Astrocyte (in vitro differentiated cells and primary cell): ENCODE measurements around the gene NIPAL3. TPM values are rescaled to one million over a fixed set of nuclear protein-coding genes. Genes with fewer than 3 reads are reported as not detected.

Experiments
- DNase-seq: peaks from one replicate; pipeline ENCODE4 v3.0.0-alpha.2; 2010; ENCODE audit warnings: low read depth
- FAIRE-seq: peaks from 2 replicates; lab custom pipeline; 2011; peaks lifted over from hg19 to GRCh38; lab: Jason Lieb, UNC
- H2AFZ ChIP-seq: 2 replicates; pipeline ENCODE4 v1.6.0; 2012; ENCODE audit warnings: low read depth, low read length, inconsistent platforms
- H3K27ac ChIP-seq: 2 replicates; pipeline ENCODE4 v1.5.1; 2011; ENCODE audit warnings: low read depth, low read length, inconsistent platforms
- H3K27me3 ChIP-seq: 2 replicates; pipeline ENCODE4 v1.6.0; 2011; ENCODE audit warnings: low read length, inconsistent platforms; ENCODE audit not compliant: insufficient read depth
- H3K36me3 ChIP-seq: 2 replicates; pipeline ENCODE4 v1.5.1; 2011; ENCODE audit warnings: low read length, inconsistent platforms; ENCODE audit not compliant: insufficient read depth
- H3K4me1 ChIP-seq: 2 replicates; pipeline ENCODE4 v1.5.1; 2011; ENCODE audit warnings: low read length, inconsistent platforms; ENCODE audit not compliant: insufficient read depth
- H3K4me2 ChIP-seq: 2 replicates; pipeline ENCODE4 v1.6.0; 2012; ENCODE audit warnings: low read length, inconsistent platforms
- H3K4me3 ChIP-seq: 2 replicates; pipeline ENCODE4 v1.5.1; 2011; ENCODE audit warnings: low read depth, mild to moderate bottlenecking, low read length, inconsistent platforms; ENCODE audit not compliant: insufficient read depth
- H3K79me2 ChIP-seq: 2 replicates; pipeline ENCODE4 v1.6.0; 2012; ENCODE audit warnings: mild to moderate bottlenecking, low read length, inconsistent platforms; ENCODE audit not compliant: insufficient read depth
- H3K9ac ChIP-seq: 2 replicates; pipeline ENCODE4 v1.6.0; 2012; ENCODE audit warnings: mild to moderate bottlenecking, low read length, inconsistent platforms
- H3K9me3 ChIP-seq: 2 replicates; pipeline ENCODE4 v1.5.1; 2012; ENCODE audit warnings: low read depth, mild to moderate bottlenecking, low read length, inconsistent platforms; ENCODE audit not compliant: insufficient read depth
- H4K20me1 ChIP-seq: 2 replicates; pipeline ENCODE4 v1.6.0; 2012; ENCODE audit warnings: low read length, inconsistent platforms; ENCODE audit not compliant: insufficient read depth
- H3K27ac Mint-ChIP-seq: one replicate; pipeline ENCODE4 v1.8.0; 2021; ENCODE audit warnings: mild to moderate bottlenecking, mixed read lengths; ENCODE audit not compliant: unreplicated experiment
- H3K27me3 Mint-ChIP-seq: one replicate; pipeline ENCODE4 v1.8.0; 2021; ENCODE audit warnings: low read depth, mixed read lengths; ENCODE audit not compliant: unreplicated experiment
- H3K36me3 Mint-ChIP-seq: one replicate; pipeline ENCODE4 v1.8.0; 2021; ENCODE audit warnings: low read depth, mixed read lengths; ENCODE audit not compliant: unreplicated experiment
- H3K4me1 Mint-ChIP-seq: one replicate; pipeline ENCODE4 v1.8.0; 2021; ENCODE audit warnings: low read depth, mixed read lengths; ENCODE audit not compliant: unreplicated experiment
- H3K4me3 Mint-ChIP-seq: one replicate; pipeline ENCODE4 v1.8.0; 2021; ENCODE audit warnings: mild to moderate bottlenecking, moderate library complexity, mixed read lengths; ENCODE audit not compliant: unreplicated experiment
- H3K9me3 Mint-ChIP-seq: one replicate; pipeline ENCODE4 v1.8.0; 2021; ENCODE audit warnings: mild to moderate bottlenecking, mixed read lengths; ENCODE audit not compliant: unreplicated experiment
- CTCF ChIP-seq: IDR thresholded peaks from 2 replicates; pipeline ENCODE4 v1.5.1; 2011; ENCODE audit warnings: low read depth, mild to moderate bottlenecking, inconsistent platforms, low read length, moderate library complexity; ENCODE audit not compliant: insufficient read depth
- EZH2 ChIP-seq: IDR thresholded peaks from 2 replicates; pipeline ENCODE4 v1.6.1; 2012; ENCODE audit warnings: mild to moderate bottlenecking, low read length, inconsistent platforms; ENCODE audit not compliant: insufficient read depth
- total RNA-seq: library from RNA; stranded (reverse); gene quantifications from 2 replicates; pipeline ENCODE4 v1.2.1, GENCODE V29; 2021

The NIPAL3 gene
- total RNA-seq, 1 donor from 2014 or later, result 47.2 TPM

GRCh38 chr1:24425922-24426321 is 10.3 kb downstream of the NIPAL3 start:
- Histone ChIP-seq H3K27me3 (no peaks in the 10 kb centered on the region), H3K4me1 (no peaks in the 10 kb centered on the region), H3K9ac (no peak overlapping the region), H4K20me1 (no peaks in the 10 kb centered on the region), H3K36me3 (peaks cover 6% of the 10 kb centered on the region), H3K4me3 (no peak overlapping the region), H3K27ac (no peak overlapping the region), H3K9me3 (no peaks in the 10 kb centered on the region), H2AFZ (no peak overlapping the region), H3K4me2 (no peak overlapping the region), H3K79me2 (no peaks in the 10 kb centered on the region)
- no peak for TF ChIP-seq CTCF
- TF ChIP-seq EZH2, result no peak
- no peaks in the 10 kb centered on the region for H3K27me3 Mint-ChIP-seq
- DNase-seq, result no peak
- no peak overlapping the region for H3K4me3 Mint-ChIP-seq
- peaks cover 26% of the 10 kb centered on the region for H3K36me3 Mint-ChIP-seq
- H3K27ac Mint-ChIP-seq, result no peak overlapping the region
- no peak for FAIRE-seq
- H3K4me1 Mint-ChIP-seq, result peaks cover 9% of the 10 kb centered on the region
- no peaks in the 10 kb centered on the region for H3K9me3 Mint-ChIP-seq

GRCh38 chr1:24426744-24427544 is 11.3 kb downstream of the NIPAL3 start:
- no peak overlapping the region for H3K27ac Mint-ChIP-seq

More at GRCh38 chr1:24426744-24427544, 11.3 kb downstream of the NIPAL3 start:
- H3K27me3 ChIP-seq, result no peaks in the 10 kb centered on the region
- DNase-seq (no peak), FAIRE-seq (peak; percentile 5)
- H3K79me2 ChIP-seq, result no peaks in the 10 kb centered on the region
- H3K9me3 ChIP-seq, result no peaks in the 10 kb centered on the region
- H3K4me1 Mint-ChIP-seq, result peaks cover 9% of the 10 kb centered on the region
- H3K36me3 ChIP-seq, result peaks cover 3% of the 10 kb centered on the region
- peaks cover 25% of the 10 kb centered on the region for H3K36me3 Mint-ChIP-seq
- no peak overlapping the region for H3K4me2 ChIP-seq
- no peaks in the 10 kb centered on the region for H3K9me3 Mint-ChIP-seq
- TF ChIP-seq EZH2, result no peak
- TF ChIP-seq CTCF, result no peak
- no peaks in the 10 kb centered on the region for H3K4me1 ChIP-seq
- no peaks in the 10 kb centered on the region for H3K27me3 Mint-ChIP-seq
- H3K27ac ChIP-seq, result no peak overlapping the region
- H4K20me1 ChIP-seq, result no peaks in the 10 kb centered on the region
- no peak overlapping the region for H3K9ac ChIP-seq
- H2AFZ ChIP-seq, result no peak overlapping the region
- H3K4me3 Mint-ChIP-seq, result no peak overlapping the region
- no peak overlapping the region for H3K4me3 ChIP-seq
